Loucy (cell line): ENCODE measurements around the gene HSPA9.

Experiments
- H2AFZ ChIP-seq: fragments of 200-600 bp; sonication (generic); 2 replicates; pipeline ENCODE4 v1.6.0; 2016; ENCODE audit warnings: antibody characterized with exemption, mild to moderate bottlenecking, low read length, moderate library complexity
- H3F3A ChIP-seq: fragments of 200-600 bp; 2 replicates; pipeline ENCODE4 v1.6.0; 2016; ENCODE audit warnings: antibody characterized with exemption, low read depth, mild to moderate bottlenecking
- H3K27me3 ChIP-seq: fragments of 200-600 bp; sonication (generic); 2 replicates; pipeline ENCODE4 v1.6.1; 2014; ENCODE audit warnings: low read length, mild to moderate bottlenecking; ENCODE audit not compliant: insufficient read depth, poor library complexity, severe bottlenecking
- H3K36me3 ChIP-seq: fragments of 200-600 bp; sonication (generic); 2 replicates; pipeline ENCODE4 v1.6.1; 2016; ENCODE audit warnings: low read length; ENCODE audit not compliant: insufficient read depth
- H3K4me1 ChIP-seq: fragments of 200-600 bp; sonication (generic); 2 replicates; pipeline ENCODE4 v1.5.1; 2014; ENCODE audit warnings: low read length, mild to moderate bottlenecking; ENCODE audit not compliant: insufficient read depth, poor library complexity, severe bottlenecking
- H3K4me2 ChIP-seq: fragments of 200-600 bp; sonication (generic); 2 replicates; pipeline ENCODE4 v1.6.0; 2014; ENCODE audit warnings: antibody characterized with exemption, low read length, low read depth, mild to moderate bottlenecking; ENCODE audit not compliant: poor library complexity, severe bottlenecking
- H3K4me3 ChIP-seq: fragments of 200-600 bp; sonication (generic); 2 replicates; pipeline ENCODE4 v1.5.1; 2014; ENCODE audit warnings: low read length, mild to moderate bottlenecking, mixed read lengths; ENCODE audit not compliant: poor library complexity, severe bottlenecking
- H3K79me2 ChIP-seq: fragments of 200-600 bp; sonication (generic); 2 replicates; pipeline ENCODE4 v1.6.1; 2014; ENCODE audit warnings: low read length; ENCODE audit not compliant: insufficient read depth
- H3K9ac ChIP-seq: fragments of 200-600 bp; sonication (generic); 2 replicates; pipeline ENCODE4 v1.6.0; 2014; ENCODE audit warnings: mild to moderate bottlenecking, low read depth, low read length, moderate library complexity; ENCODE audit not compliant: poor library complexity, severe bottlenecking
- H3K9me2 ChIP-seq: fragments of 200-600 bp; sonication (generic); replicated peaks from 2 replicates; pipeline ENCODE4 v1.6.1; 2016; ENCODE audit warnings: low read depth, low read length, mixed read lengths
- H3K9me3 ChIP-seq: fragments of 200-600 bp; sonication (generic); 2 replicates; pipeline ENCODE4 v1.6.1; 2014; ENCODE audit warnings: mild to moderate bottlenecking, antibody characterized with exemption, low read length, low read depth; ENCODE audit not compliant: insufficient read depth
- H4K20me1 ChIP-seq: fragments of 200-600 bp; sonication (generic); 2 replicates; pipeline ENCODE4 v1.6.0; 2014; ENCODE audit warnings: antibody characterized with exemption, low read length, mild to moderate bottlenecking; ENCODE audit not compliant: insufficient read depth, poor library complexity, severe bottlenecking
- CTCF ChIP-seq: fragments of 200-600 bp; sonication (generic); conservative IDR thresholded peaks from 2 replicates; pipeline ENCODE4 v1.5.1; 2014; ENCODE audit warnings: mild to moderate bottlenecking, antibody characterized with exemption, low read length
- EZH2phosphoT487 ChIP-seq: fragments of 200-600 bp; IDR thresholded peaks from 2 replicates; pipeline ENCODE4 v1.6.1; 2018; ENCODE audit warnings: antibody characterized with exemption, mild to moderate bottlenecking, moderate library complexity, borderline replicate concordance

The HSPA9 gene

GRCh38 chr5:138552657-138553056, 22.5 kb downstream of the HSPA9 start:
- no peak overlapping the region for H2AFZ ChIP-seq
- H3K4me2 ChIP-seq, result no peak overlapping the region
- no peaks in the 10 kb centered on the region for H3K9me2 ChIP-seq
- H3K79me2 ChIP-seq, result no peaks in the 10 kb centered on the region
- peaks cover 24% of the 10 kb centered on the region for H3F3A ChIP-seq
- H3K36me3 ChIP-seq, result peaks cover 43% of the 10 kb centered on the region; the same call in 1 of the 2 replicates
- no peak overlapping the region for H3K4me3 ChIP-seq
- H3K9ac ChIP-seq, result no peak overlapping the region
- H3K4me1 ChIP-seq, result no peaks in the 10 kb centered on the region
- H3K27me3 ChIP-seq, result no peaks in the 10 kb centered on the region
- no peaks in the 10 kb centered on the region for H3K9me3 ChIP-seq
- peaks cover 9% of the 10 kb centered on the region for H4K20me1 ChIP-seq
- TF ChIP-seq EZH2phosphoT487 (no peak), CTCF (no peak)

- Histone ChIP-seq H3K9ac (no peak overlapping the region), H3F3A (peaks cover 9% of the 10 kb centered on the region), H2AFZ (no peak overlapping the region), H3K9me3 (no peaks in the 10 kb centered on the region), H3K9me2 (no peaks in the 10 kb centered on the region), H3K36me3 (peaks cover 11% of the 10 kb centered on the region; the same call in 1 of the 2 replicates), H4K20me1 (peaks cover 5% of the 10 kb centered on the region), H3K4me2 (no peak overlapping the region), H3K4me1 (peaks cover 7% of the 10 kb centered on the region), H3K79me2 (peaks cover 22% of the 10 kb centered on the region), H3K4me3 (no peak overlapping the region), H3K27me3 (no peaks in the 10 kb centered on the region)
- no peak for TF ChIP-seq EZH2phosphoT487
- TF ChIP-seq CTCF, result no peak
These were observed 25.8 kb downstream of the HSPA9 start for GRCh38 chr5:138549414-138549813.

DNA sequence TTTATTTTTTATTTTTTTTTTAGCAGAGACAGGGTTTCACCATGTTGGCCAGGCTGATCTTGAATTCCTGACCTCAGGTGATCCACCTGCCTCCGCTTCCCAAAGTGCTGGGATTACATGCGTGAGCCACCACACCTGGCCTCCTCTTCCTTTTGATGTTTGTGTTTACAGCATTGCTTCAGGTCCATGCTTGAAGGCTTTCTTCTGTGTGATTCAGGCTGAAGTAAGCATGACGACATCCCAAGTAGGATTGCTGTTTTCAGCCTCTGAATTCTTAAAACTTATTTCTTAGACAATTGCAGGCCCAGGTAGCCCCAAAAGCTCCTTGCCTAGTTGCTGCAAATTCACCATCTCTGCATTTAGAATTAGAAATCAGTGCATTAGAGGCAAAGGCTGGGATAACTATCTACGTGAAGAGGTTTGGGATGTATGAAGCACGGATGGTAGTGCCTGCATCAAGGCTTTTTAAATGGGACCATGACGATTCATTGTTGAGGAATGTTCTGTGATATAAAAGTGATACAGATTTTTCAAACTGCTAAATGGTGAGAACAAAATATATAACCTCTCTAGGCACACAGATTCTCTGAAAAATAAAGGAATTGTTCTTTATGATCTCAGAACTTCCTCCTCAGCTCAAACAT, 29.2 kb downstream of the HSPA9 start:
- Histone ChIP-seq H3K9me3 (no peaks in the 10 kb centered on the region), H3F3A (no peaks in the 10 kb centered on the region), H3K4me2 (peak overlapping the region; percentile 54), H4K20me1 (peaks cover 22% of the 10 kb centered on the region), H3K27me3 (no peaks in the 10 kb centered on the region), H3K4me1 (peaks cover 15% of the 10 kb centered on the region), H3K9me2 (no peaks in the 10 kb centered on the region), H2AFZ (no peak overlapping the region), H3K4me3 (peak overlapping the region; percentile 4), H3K79me2 (peaks cover 52% of the 10 kb centered on the region), H3K36me3 (no peaks in the 10 kb centered on the region), H3K9ac (no peak overlapping the region)
- TF ChIP-seq EZH2phosphoT487, result no peak
- TF ChIP-seq CTCF, result no peak
